Transverse colon (tissue), 3 donors: ENCODE results near the gene TRIM15.

Experiments
- CTCF ChIP-seq, 5 experiments: fragments of 200-600 bp in 3 of 5; fragments of 450-650 bp in 2 of 5; sonication (generic) in 3 of 5; IDR thresholded peaks; 1 replicate in 2 of 5; 2 replicates in 3 of 5; pipeline ENCODE4 v1.5.1; 2016 to 2017; ENCODE audit warnings: antibody characterized with exemption in 5 of 5, inconsistent platforms in 3 of 5, mild to moderate bottlenecking in 2 of 5, moderate library complexity in 1 of 5
- POLR2A ChIP-seq: fragments of 450-650 bp; IDR thresholded peaks from one replicate; pipeline ENCODE4 v1.6.1; 2016; ENCODE audit warnings: antibody characterized with exemption, mild to moderate bottlenecking, moderate library complexity

- TF ChIP-seq CTCF (IDR thresholded peaks at IDR 0.05), result no peak
- TF ChIP-seq POLR2A, result no peak
These were observed 48.6 kb downstream of the TRIM15 start for GRCh38 chr6:30211899-30212298.
